Measurements from ENCODE around the gene XKR7. TPM values are rescaled to one million over a fixed set of nuclear protein-coding genes. Genes with fewer than 3 reads are reported as not detected.

The XKR7 gene
- total RNA-seq, 4 donors from 2014 or later = not detected

DNA sequence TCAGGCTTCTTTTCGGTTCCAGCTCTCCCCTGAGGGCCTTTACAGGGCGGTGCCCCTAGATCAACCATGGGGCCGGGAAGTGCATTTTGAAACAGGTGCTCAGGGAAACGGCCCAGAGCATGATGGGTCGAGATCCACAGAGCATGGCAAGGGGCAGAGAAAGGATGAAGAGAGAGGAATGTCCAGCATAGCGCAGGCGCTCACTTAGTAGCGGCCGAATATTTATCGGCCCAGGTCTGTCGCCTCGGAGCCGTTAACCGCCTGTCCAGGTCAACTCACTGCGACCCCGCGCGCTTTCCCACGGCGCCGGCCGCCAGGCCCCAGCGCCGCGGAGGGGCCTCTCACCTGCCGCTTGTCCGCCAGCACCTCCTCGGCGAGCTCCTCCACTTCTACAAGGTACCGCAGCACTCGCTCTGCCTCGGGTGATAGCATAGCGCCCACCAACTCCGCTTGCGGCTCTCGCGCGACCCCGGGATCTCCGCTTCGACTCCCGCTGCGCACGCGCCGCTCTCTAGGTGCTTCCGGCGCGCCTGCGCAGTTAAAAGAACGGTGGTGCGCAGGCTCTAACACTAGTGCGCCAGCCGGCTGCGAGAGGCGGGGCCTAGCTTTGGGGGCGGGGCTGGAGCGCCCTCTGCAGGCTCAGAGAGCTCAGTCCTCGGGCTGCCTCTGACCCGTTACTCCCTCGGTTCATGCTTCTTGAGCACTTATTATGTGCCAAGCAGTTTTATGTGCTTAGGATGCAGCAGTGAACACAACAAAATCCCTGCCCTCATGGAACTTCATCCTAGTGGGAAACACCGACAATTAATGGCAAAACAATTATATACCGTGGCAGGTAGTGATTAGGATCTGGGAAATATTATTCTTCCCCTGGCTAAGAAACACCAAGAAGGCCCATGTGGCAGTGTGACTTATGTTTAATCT, 16.2 kb upstream of the XKR7 start, which contains the start of gene PDRG1:
Gene PDRG1 (minus strand): TSS at position 517 of the 924 bp plus-strand sequence. CDS start 85 bp downstream, at position 432.
- H3K27ac ChIP-seq = peak within 1 kb of the TSS; percentile 81 to 89 (median 84)
- intact Hi-C loops (cut with DNase I) = loop anchor here (5.0 kb wide), 1 partner anchor 99 kb away; no protein-coding TSS in a partner anchor
- peaks cover 0 to 18% (median 0%) of the 10 kb centered on the region in 4 donors for H3K27me3 ChIP-seq
- TF ChIP-seq POLR2A (IDR thresholded peaks at IDR 0.05) = peak in 3 of 4 donors; percentile 48 to 63 (median 62)
- TF ChIP-seq, protein P1, sequence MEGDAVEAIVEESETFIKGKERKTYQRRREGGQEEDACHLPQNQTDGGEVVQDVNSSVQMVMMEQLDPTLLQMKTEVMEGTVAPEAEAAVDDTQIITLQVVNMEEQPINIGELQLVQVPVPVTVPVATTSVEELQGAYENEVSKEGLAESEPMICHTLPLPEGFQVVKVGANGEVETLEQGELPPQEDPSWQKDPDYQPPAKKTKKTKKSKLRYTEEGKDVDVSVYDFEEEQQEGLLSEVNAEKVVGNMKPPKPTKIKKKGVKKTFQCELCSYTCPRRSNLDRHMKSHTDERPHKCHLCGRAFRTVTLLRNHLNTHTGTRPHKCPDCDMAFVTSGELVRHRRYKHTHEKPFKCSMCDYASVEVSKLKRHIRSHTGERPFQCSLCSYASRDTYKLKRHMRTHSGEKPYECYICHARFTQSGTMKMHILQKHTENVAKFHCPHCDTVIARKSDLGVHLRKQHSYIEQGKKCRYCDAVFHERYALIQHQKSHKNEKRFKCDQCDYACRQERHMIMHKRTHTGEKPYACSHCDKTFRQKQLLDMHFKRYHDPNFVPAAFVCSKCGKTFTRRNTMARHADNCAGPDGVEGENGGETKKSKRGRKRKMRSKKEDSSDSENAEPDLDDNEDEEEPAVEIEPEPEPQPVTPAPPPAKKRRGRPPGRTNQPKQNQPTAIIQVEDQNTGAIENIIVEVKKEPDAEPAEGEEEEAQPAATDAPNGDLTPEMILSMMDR (IDR thresholded peaks at IDR 0.05) = peak; percentile 90 to 100 (median 96)
- H3K36me3 ChIP-seq = peaks cover 9 to 36% (median 16%) of the 10 kb centered on the region in 3 donors
- H3K4me1 ChIP-seq = peaks cover 12 to 24% (median 13%) of the 10 kb centered on the region in 3 donors
- peak within 1 kb of the TSS; percentile 75 to 98 (median 92) for H3K4me3 ChIP-seq
- peak; percentile 80 for DNase-seq
- WGBS, 2 donors = 0 to 6% methylated on average over 4 to 16 of the region's 63 CpGs
- peaks cover 0 to 5% (median 0%) of the 10 kb centered on the region in 3 donors for H3K9me3 ChIP-seq

DNA sequence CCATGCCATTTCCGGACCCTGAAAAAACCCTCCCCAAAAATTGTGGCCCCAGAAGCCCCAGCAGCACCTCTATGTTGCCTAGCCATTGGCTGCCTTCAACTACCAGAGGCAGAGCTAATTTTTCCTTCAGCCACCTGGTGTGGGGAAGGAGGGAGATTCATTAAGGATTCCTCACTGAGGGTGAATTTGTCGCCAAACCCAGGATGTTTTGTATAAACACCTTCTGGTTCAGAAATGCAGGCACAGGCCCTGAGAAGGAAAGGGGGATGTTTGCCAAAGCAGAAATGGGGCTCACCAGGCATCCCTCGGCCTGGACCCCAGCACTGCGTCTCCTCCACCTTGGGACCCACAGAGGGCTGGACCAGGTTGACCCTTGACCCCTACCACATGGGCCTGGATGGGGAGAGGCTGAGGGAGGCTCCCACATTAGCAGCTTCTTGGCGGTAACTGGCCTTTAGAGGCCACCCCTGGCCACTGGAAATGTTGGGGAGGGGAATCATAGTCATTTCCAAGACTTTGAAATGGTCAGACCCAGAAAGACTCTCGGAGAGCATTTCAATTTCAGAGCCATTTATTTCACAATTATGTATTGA, 14.3 kb upstream of the XKR7 start:
- H3K36me3 ChIP-seq = peaks cover 0 to 17% (median 0%) of the 10 kb centered on the region in 3 donors
- no peaks in the 10 kb centered on the region for H3K9me3 ChIP-seq
- intact Hi-C loops (cut with DNase I) = loop anchor here (5.0 kb wide), 1 partner anchor 101 kb away; no protein-coding TSS in a partner anchor
- H3K27ac ChIP-seq = no peak overlapping the region
- DNase-seq = no peak
- no peak for TF ChIP-seq POLR2A (IDR thresholded peaks at IDR 0.05)
- TF ChIP-seq, protein P1 (IDR thresholded peaks at IDR 0.05) = no peak
- WGBS, 2 donors = 76 to 77% methylated on average over 3 to 6 of the region's 6 CpGs
- H3K4me1 ChIP-seq = peaks cover 12 to 24% (median 13%) of the 10 kb centered on the region in 3 donors
- no peak overlapping the region for H3K4me3 ChIP-seq
- H3K27me3 ChIP-seq = peaks cover 0 to 34% (median 0%) of the 10 kb centered on the region in 4 donors

DNA sequence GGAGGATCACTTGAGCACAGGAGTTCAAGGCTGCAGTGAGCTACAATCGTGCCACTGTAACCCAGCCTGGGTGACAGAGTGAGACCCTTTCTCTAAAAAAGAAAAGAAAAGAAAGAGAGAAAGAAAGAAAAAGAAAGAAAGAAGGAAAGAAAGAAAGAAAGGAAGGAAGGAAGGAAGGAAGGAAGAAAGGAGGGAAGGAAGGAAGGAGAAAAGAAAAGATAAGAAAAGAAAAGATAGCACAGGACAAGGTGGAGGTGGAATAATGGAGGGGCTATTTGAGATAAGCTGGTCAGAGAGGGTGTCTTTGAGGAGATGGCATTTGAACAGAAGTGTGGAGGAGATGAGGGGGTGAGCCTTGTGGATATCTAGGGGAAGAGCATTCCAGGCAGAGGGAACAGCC, 13.5 kb upstream of the XKR7 start:
- TF ChIP-seq, protein P1 (IDR thresholded peaks at IDR 0.05) = no peak
- TF ChIP-seq POLR2A (IDR thresholded peaks at IDR 0.05) = no peak
- intact Hi-C loops (cut with DNase I) = loop anchor here (5.0 kb wide), 1 partner anchor 102 kb away; no protein-coding TSS in a partner anchor
- H3K4me1 ChIP-seq = peaks cover 12 to 20% (median 13%) of the 10 kb centered on the region in 3 donors
- no peak overlapping the region for H3K4me3 ChIP-seq
- 48 to 60% methylated on average over 1 of the region's 1 CpG for WGBS, 2 donors
- H3K27ac ChIP-seq = no peak overlapping the region
- H3K9me3 ChIP-seq = no peaks in the 10 kb centered on the region
- DNase-seq = no peak
- H3K36me3 ChIP-seq = peaks cover 0 to 9% (median 0%) of the 10 kb centered on the region in 3 donors
- H3K27me3 ChIP-seq = peaks cover 0 to 39% (median 0%) of the 10 kb centered on the region in 4 donors

DNA sequence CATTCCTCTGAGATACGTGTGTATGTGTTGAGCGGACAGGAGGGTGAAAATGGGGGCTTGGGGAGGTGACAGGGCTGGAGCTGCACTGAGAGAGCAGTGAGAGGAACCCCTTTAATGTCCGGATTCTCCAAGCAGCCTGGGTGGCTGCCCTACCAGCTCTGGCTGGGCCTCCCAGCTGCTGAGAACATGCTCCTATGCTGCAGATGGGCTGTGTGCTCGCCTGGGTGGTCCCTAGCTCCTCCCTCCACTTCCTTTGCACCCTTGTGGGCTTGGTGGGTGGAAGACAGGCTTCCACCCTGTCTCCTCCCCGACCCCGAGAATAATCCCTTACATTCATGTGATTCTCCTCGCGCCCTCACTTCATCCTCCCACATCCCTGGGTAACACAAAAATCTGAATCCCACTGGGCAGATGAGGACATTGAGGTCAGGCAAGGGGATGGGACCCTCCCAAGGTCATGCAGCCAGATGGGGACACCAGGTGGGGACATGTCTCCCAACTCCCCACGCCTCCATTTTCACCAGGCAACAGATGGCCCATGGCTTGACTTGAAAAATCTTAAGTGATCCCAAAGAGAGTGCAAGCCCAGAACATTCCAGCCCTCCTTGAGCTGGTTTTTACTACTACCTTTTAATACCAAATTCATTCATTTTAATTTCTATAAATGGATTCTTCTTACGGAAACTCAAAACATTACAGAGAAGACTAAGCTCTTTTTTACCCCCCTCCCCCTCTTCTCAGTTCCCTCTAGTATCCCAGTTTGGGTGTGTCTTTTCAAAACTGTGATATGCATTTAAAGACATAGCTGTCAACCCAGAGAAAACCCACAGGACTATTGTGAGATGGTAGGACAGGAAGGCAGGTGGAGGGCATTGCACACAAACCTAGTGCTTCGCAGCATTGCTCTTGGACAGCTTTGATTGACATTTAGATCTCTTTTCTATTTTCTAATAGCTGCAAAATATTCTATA, 11.1 kb upstream of the XKR7 start:
- Histone ChIP-seq H3K4me1 (no peaks in the 10 kb centered on the region), H3K36me3 (no peaks in the 10 kb centered on the region), H3K27ac (no peak overlapping the region), H3K9me3 (no peaks in the 10 kb centered on the region), H3K4me3 (no peak overlapping the region), H3K27me3 (peaks cover 0 to 55% (median 0%) of the 10 kb centered on the region in 4 donors)
- intact Hi-C loops (cut with DNase I) = no loop called here
- TF ChIP-seq POLR2A (IDR thresholded peaks at IDR 0.05) = no peak
- 39 to 43% methylated on average over 6 to 7 of the region's 11 CpGs for WGBS, 2 donors
- DNase-seq = no peak

DNA sequence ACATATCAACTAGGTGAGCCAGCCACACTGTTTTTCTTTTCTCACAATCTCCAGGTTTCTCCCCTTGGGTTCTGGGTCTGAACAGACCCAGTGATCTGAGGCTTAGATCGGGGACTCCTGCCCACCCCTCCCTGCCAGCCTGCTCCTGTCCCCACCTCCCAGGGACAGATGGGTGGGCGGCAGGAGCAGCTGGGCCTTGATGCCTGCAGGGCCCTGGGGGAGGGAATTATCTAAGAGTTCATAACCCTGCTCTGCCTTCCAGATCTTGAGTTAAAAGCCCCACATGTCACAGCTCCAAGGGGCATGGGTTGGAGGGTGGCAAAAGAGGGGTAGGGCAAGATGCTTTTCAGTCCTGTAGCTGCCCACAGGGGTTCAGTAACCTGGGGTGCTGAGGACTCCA, 5.2 kb upstream of the XKR7 start:
- H3K27ac ChIP-seq = no peak overlapping the region
- no peaks in the 10 kb centered on the region for H3K9me3 ChIP-seq
- H3K4me3 ChIP-seq = no peak overlapping the region
- no peaks in the 10 kb centered on the region for H3K36me3 ChIP-seq
- peaks cover 0 to 2% (median 0%) of the 10 kb centered on the region in 3 donors for H3K4me1 ChIP-seq
- intact Hi-C loops (cut with DNase I) = no loop called here
- H3K27me3 ChIP-seq = peaks cover 0 to 87% (median 1%) of the 10 kb centered on the region in 4 donors
- TF ChIP-seq POLR2A (IDR thresholded peaks at IDR 0.05) = no peak
- TF ChIP-seq, protein P1 (IDR thresholded peaks at IDR 0.05) = no peak
- WGBS, 2 donors = 17% methylated on average over 2 of the region's 2 CpGs; no CpG with 5 or more reads in 1 of the 2 donors
- DNase-seq = no peak

Measured in esophagus squamous epithelium (tissue), 5 donors.